ENCODE results near the gene MTREX. TPM values are rescaled to one million over a fixed set of nuclear protein-coding genes. Genes with fewer than 3 reads are reported as not detected.

MTREX gene
- polyA plus RNA-seq, 1 experiment, result 61.7 TPM

GRCh38 chr5:55456216-55456895, 148.6 kb downstream of the MTREX start:
- no peaks in the 10 kb centered on the region for H3K9me3 ChIP-seq (ENCODE audit: control insufficient read depth, insufficient read depth, low read length)
- CTCF ChIA-PET, result interaction anchor here (0.6 to 1.4 kb wide), 2 partner anchors 11 to 235 kb away, joined by 3 to 6 read pairs; no protein-coding TSS in a partner anchor
- H3K4me3 ChIP-seq (ENCODE audit: low read depth, low read length), result no peak overlapping the region
- H3K27ac ChIP-seq (ENCODE audit: low read depth, low read length), result no peak overlapping the region
- POLR2A ChIA-PET, result no interaction called here
- no peaks in the 10 kb centered on the region for H3K27me3 ChIP-seq (ENCODE audit: control insufficient read depth, insufficient read depth, low read length)
- TF ChIP-seq, protein P1, sequence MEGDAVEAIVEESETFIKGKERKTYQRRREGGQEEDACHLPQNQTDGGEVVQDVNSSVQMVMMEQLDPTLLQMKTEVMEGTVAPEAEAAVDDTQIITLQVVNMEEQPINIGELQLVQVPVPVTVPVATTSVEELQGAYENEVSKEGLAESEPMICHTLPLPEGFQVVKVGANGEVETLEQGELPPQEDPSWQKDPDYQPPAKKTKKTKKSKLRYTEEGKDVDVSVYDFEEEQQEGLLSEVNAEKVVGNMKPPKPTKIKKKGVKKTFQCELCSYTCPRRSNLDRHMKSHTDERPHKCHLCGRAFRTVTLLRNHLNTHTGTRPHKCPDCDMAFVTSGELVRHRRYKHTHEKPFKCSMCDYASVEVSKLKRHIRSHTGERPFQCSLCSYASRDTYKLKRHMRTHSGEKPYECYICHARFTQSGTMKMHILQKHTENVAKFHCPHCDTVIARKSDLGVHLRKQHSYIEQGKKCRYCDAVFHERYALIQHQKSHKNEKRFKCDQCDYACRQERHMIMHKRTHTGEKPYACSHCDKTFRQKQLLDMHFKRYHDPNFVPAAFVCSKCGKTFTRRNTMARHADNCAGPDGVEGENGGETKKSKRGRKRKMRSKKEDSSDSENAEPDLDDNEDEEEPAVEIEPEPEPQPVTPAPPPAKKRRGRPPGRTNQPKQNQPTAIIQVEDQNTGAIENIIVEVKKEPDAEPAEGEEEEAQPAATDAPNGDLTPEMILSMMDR (IDR thresholded peaks at IDR 0.05; ENCODE audit: low read depth, low read length), result no peak
- DNase-seq (ENCODE audit: low read depth, low spot score), result no peak

- DNase-seq (ENCODE audit: low read depth, low spot score), result no peak
- TF ChIP-seq, protein P1 (IDR thresholded peaks at IDR 0.05; ENCODE audit: low read depth, low read length), result no peak
- no peaks in the 10 kb centered on the region for H3K27me3 ChIP-seq (ENCODE audit: control insufficient read depth, insufficient read depth, low read length)
- ChIA-PET POLR2A (no interaction called here), CTCF (no interaction called here)
- H3K27ac ChIP-seq (ENCODE audit: low read depth, low read length), result no peak overlapping the region
- H3K4me3 ChIP-seq (ENCODE audit: low read depth, low read length), result no peak overlapping the region
- no peaks in the 10 kb centered on the region for H3K9me3 ChIP-seq (ENCODE audit: control insufficient read depth, insufficient read depth, low read length)
These were observed 151.8 kb downstream of the MTREX start for GRCh38 chr5:55459572-55459971.

DNA sequence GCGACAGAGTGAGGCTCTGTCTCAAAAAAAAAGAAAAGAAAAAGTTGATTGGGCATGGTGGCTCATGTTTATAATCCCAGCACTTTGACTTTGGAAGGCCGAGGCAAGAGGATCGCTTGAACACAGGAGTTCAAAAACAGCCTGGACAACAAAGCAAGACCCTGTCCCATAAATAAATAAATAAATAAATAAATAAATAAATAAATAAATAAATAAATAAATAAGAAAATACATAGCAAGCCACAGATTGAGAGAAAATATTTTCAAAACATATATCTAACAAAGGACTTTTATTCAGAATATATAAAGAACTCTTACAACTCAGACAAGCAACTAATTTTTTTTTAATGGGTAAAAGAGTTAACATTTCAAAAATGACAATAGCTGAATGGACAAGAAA, 155.8 kb downstream of the MTREX start:
- TF ChIP-seq, protein P1 (IDR thresholded peaks at IDR 0.05; ENCODE audit: low read depth, low read length), result no peak
- POLR2A ChIA-PET, result no interaction called here
- no peaks in the 10 kb centered on the region for H3K27me3 ChIP-seq (ENCODE audit: control insufficient read depth, insufficient read depth, low read length)

DNA sequence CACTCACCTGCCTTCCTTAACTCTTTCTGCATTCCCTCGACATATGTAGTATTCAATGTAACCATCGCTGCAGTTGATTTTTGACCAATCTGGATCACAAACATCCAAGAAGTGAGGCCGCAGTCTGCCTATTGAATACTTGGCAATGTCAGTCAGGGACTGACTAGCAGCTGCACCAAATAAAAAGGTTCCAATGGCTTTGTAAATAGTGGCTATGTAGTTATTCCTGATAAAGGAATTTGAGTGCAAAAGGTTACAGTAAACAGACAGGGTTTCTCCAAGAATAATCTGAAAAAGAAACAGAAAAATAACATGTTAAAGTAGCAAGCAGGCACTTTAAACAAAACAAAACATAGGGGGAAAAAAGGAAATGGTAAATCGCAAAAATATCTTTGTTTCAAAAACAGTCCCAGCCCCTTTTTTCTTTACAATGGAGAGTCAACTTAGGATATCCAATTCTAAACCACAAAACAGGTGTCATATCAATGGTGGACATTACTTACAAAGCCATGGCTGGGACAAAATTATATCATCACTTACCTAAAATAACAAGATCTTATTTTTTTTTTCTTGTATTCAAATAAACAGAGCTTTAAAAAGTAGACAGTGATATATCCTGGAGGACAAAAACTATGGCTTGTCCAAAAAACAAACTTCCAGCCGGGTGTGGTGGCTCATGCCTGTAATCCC, 160.2 kb downstream of the MTREX start:
- POLR2A ChIA-PET, result no interaction called here
- no peaks in the 10 kb centered on the region for H3K27me3 ChIP-seq (ENCODE audit: control insufficient read depth, insufficient read depth, low read length)
- CTCF ChIA-PET, result interaction anchor here (0.5 to 1.0 kb wide), 2 partner anchors 34 to 61 kb away, joined by 4 read pairs; no protein-coding TSS in a partner anchor
- H3K27ac ChIP-seq (ENCODE audit: low read depth, low read length), result no peak overlapping the region
- no peaks in the 10 kb centered on the region for H3K9me3 ChIP-seq (ENCODE audit: control insufficient read depth, insufficient read depth, low read length)
- no peak for DNase-seq (ENCODE audit: low read depth, low spot score)
- TF ChIP-seq, protein P1 (IDR thresholded peaks at IDR 0.05; ENCODE audit: low read depth, low read length), result no peak
- H3K4me3 ChIP-seq (ENCODE audit: low read depth, low read length), result no peak overlapping the region

More for the DNA sequence above, 155.8 kb downstream of the MTREX start:
- no peak for DNase-seq (ENCODE audit: low read depth, low spot score)
- CTCF ChIA-PET, result no interaction called here
- Histone ChIP-seq H3K4me3 (ENCODE audit: low read depth, low read length) (no peak overlapping the region), H3K27ac (ENCODE audit: low read depth, low read length) (no peak overlapping the region), H3K9me3 (ENCODE audit: control insufficient read depth, insufficient read depth, low read length) (no peaks in the 10 kb centered on the region)

DNA sequence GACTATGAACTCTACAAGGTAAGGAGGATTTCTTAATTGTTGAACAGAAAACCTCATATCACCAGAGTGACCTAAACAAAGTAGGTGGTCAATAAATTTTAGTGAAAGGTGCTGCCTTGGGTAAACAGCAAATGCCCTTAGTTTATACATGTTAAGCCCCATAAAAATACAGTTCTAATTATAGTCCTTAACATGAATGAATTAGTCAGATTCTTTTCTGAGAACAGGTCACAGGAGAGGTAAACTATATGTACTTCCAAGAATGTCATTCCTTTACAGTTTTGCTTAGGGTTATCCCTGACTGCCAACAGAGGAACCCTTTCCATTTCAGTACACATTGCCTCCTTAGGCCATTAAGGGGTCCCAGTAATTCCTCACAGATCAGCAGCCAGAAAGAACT, 162.1 kb downstream of the MTREX start:
- CTCF ChIA-PET, result no interaction called here
- H3K4me3 ChIP-seq (ENCODE audit: low read depth, low read length), result no peak overlapping the region
- DNase-seq (ENCODE audit: low read depth, low spot score), result no peak
- H3K27me3 ChIP-seq (ENCODE audit: control insufficient read depth, insufficient read depth, low read length), result no peaks in the 10 kb centered on the region
- POLR2A ChIA-PET, result no interaction called here
- TF ChIP-seq, protein P1 (IDR thresholded peaks at IDR 0.05; ENCODE audit: low read depth, low read length), result no peak
- no peak overlapping the region for H3K27ac ChIP-seq (ENCODE audit: low read depth, low read length)
- H3K9me3 ChIP-seq (ENCODE audit: control insufficient read depth, insufficient read depth, low read length), result no peaks in the 10 kb centered on the region
